Renal cortical epithelial cell (primary cell): ENCODE data around the gene MARK4. TPM values are rescaled to one million over a fixed set of nuclear protein-coding genes. Genes with fewer than 3 reads are reported as not detected.

Experiments used
- DNase-seq: peaks from one replicate; pipeline ENCODE4 v3.0.0-alpha.2; 2011; ENCODE audit warnings: low read depth
- total RNA-seq: library from RNA; depleted of rRNA; stranded (reverse); fragments of >200 nt; gene quantifications from 2 replicates; pipeline ENCODE4 v1.2.3, GENCODE V29; 2014

MARK4 gene
- total RNA-seq, 1 donor from 2014 or later: 27.2 TPM

DNA sequence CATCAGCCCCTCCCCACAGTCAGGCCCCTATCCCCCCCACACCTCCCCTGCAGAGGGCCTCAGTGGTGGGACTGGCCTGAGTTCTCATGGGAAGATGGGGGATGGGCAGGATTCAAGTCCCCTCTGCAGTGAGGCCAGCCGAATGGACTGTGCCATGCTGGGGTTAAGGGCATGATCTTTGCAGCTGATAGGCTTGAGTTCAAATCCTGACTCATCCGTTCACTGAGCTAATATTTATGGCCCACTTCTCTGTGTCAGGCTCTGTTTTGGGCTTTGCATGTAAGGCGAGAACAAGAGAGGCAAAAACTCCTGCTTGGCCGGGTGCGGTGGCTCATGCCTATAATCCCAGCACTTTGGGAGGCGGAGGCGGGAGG is 20.7 kb downstream of the MARK4 start:
- no peak for DNase-seq

GRCh38 chr19:45273521-45273855 is 22.4 kb downstream of the MARK4 start:
- no peak for DNase-seq

GRCh38 chr19:45275370-45275971 is 24.4 kb downstream of the MARK4 start:
- no peak for DNase-seq

DNA sequence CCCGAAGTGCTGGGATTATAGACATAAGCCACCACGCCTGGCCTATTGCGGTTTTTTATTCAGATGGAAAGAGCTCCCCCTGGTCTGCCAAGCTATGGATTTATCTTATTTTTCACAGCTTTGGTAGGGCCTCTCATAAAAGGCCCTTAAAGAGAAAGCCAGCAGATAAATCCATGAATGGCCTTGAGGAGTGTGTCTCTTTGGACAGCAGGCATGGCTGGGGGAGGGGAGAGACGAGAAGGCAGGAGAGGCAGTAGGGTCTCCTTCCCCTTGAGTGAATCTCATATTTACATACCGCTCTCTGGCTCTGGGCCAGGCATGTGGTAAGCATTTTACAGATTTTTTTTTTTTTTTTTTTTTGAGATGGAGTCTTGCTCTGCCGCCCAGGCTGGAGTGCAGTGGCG is 25.2 kb downstream of the MARK4 start:
- no peak for DNase-seq

GRCh38 chr19:45278087-45278486 is 27.0 kb downstream of the MARK4 start:
- no peak for DNase-seq

DNA sequence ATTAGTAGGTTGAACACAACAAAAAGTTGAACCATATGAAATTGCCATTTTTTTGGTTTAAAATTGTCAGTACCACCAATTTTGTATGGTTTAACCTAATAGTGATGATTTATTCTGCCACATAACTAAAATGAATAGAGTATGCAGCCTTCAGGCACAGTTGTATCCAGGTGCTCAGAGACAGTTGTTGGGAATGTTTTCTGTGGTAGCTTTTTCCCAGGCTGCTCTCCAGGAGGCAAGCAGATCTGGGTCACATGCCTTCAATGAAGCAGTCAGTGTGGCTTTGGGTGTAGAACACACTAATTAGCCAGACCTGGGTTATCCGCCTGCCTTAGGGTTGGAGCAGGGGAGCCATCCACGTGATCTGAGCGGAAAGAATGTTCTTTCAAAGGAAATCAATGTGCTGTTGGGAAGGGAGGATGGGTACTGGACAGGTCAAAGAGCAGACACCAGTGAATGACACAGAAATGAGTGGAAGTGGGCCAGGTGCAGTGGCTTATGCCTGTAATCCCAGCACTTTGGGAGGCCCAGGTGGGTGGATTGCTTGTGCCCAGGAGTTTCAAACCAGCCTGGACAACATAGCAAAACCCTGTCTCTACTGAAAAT is 28.6 kb downstream of the MARK4 start:
- DNase-seq: no peak

DNA sequence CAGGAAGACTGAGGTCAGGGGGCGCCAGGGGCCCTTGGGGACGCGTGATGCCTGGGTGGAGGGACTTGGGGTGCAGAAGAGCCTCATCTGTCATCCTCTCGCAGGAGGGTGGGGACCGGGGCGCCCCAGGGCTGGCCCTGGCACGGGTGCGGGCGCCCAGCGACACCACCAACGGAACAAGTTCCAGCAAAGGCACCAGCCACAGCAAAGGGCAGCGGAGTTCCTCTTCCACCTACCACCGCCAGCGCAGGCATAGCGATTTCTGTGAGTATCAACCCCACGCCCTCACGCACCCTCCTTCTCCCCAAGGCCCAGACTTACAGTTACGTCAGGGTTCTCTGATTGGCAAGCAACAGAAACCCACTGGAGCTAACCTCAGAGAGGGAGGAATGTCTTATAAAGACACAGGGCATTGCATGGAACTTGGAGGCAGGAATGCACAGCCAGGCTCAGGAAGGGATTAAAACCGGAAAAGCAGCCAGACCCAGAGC is 29.4 kb downstream of the MARK4 start:
- no peak for DNase-seq

DNA sequence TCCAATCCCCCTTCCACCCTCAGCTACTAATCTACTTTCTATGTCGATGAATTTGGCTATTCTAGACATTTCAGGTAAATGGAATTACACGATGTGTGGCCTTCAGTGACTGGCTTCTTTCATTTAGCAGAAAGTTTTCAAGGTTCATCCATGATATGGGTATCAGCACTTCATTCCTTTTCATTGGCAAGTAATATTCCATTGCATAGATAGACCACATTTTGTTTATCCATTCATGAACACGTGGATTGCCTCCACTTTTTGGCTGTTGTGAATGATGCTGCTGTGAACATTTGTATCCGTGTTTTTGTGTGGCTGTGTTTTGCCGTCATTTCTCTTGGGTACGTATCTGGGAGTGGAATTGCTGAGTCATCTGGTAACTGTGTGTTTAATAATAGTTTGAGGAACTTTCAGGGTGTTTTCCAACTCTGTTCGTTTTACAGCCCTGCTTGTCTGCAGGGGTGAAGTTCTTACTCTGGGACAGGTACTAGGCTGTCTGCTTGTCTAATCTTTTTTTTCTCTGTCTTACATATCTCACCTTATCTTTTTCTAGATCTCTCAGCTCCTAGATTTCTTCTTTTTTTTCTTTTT is 32.5 kb downstream of the MARK4 start:
- DNase-seq: no peak

- DNase-seq: no peak
These were observed 39.4 kb downstream of the MARK4 start for GRCh38 chr19:45290381-45290931.

GRCh38 chr19:45291834-45292233 is 40.8 kb downstream of the MARK4 start:
- no peak for DNase-seq

DNA sequence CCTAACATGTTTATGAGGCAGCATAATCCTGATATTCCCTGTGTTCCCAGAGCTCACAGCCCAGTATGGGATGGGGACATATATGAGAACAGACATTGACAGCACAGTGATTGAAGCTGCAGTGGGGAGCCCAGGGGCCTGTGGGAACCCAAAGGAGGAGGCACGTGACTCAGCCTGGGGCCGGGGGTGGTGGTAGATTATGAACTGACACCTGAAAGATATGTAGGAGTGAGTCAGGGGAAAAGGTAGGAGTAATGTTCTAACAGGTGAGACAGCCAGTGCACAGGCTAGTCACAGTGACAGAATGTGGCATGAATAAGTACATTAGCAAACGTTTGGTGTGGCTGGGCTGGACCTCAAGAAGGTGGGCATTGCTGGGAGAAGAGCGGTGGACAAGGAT is 42.6 kb downstream of the MARK4 start:
- DNase-seq: no peak

DNA sequence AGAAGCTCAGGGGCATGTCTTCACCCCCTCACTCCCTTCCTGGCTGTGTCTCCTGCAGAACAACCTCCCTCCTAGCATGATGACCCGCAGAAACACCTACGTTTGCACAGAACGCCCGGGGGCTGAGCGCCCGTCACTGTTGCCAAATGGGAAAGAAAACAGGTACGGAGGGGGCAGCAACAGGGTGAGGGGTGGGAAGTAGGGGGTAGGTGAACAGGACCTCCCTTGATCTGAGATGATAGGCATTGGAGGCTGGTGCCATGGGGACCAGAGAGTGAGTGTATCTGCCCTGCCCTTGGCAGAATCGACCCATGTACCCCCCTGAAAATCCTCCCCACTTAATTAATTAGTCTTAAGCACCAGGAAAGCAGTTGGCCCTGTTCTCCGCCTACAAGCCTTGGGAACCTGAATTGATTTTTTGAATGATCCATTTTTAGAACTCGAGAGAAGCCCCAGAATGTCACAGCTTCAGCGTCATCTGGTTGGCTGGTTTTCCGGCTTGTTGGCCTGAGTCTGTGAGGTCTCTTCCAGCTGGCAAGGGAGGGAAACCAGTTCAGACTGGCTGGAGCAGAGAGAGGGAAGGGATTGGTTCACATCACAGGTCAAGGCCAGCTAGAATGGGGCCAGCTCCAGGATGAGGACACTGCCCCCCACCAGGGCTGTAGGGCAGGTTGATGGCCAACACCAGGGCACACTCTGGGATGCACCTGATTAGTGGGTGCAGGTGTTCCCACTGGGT is 43.4 kb downstream of the MARK4 start:
- DNase-seq: no peak

- DNase-seq: no peak
These were observed 44.8 kb downstream of the MARK4 start for GRCh38 chr19:45295873-45296272.

- DNase-seq: no peak
These were observed 45.3 kb downstream of the MARK4 start for GRCh38 chr19:45296355-45296754.

DNA sequence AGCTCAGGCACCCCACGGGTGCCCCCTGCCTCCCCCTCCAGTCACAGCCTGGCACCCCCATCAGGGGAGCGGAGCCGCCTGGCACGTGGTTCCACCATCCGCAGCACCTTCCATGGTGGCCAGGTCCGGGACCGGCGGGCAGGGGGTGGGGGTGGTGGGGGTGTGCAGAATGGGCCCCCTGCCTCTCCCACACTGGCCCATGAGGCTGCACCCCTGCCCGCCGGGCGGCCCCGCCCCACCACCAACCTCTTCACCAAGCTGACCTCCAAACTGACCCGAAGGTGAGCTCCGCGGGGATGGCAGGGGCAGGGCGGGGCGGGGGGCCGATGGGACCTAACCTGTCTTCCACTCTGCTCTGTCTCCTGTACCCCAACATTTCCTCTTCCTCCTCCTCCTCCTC is 46.6 kb downstream of the MARK4 start:
- DNase-seq: no peak

DNA sequence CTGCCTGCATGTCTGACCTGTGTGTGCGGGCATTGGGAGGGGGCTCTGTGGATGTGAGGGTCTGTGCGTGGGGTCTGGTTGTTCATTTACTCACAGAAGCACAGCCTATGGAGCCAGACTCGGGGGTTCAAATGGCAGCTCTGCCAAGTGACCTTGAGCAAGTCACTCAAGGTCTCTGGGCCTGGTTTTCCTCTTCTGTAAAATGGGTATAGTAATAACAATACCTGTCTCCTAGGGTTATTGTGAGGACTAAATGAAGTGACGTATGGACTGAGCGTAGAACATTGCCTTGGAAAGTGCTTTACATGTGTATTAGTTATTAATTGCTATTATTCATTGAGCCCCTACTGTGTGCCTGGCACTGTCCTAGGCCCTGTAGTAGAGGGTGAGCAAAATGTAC is 47.2 kb downstream of the MARK4 start:
- no peak for DNase-seq

GRCh38 chr19:45299719-45300118 is 48.6 kb downstream of the MARK4 start:
- no peak for DNase-seq

- no peak for DNase-seq
These were observed 51.3 kb downstream of the MARK4 start for GRCh38 chr19:45302416-45302815.

DNA sequence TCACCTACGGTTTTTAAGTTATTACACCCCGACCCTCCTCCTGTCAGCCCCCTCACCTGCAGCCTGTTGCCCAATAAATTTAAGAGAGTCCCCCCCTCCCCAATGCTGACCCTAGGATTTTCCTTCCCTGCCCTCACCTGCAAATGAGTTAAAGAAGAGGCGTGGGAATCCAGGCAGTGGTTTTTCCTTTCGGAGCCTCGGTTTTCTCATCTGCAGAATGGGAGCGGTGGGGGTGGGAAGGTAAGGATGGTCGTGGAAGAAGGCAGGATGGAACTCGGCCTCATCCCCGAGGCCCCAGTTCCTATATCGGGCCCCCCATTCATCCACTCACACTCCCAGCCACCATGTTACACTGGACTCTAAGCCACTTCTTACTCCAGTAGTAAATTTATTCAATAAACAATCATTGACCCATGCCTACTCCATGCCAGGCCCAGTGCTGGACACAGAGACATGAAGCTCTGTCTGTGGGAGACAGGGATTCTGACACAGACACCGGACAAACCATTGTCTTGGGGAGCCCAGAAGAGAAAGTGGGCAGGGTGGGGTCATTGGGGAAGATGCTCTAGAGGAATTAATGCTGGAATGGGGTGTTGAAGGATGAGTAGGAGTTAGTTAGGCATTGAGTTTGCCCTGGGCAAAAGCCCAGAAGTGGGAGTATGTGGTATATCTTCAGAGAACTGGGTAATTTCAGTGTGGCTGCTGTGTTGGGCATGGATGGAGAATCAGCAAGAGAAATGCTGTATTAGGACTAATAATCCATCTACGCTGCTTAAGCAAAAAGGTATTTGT is 52.4 kb downstream of the MARK4 start:
- DNase-seq: no peak

- DNase-seq: no peak
These were observed 53.3 kb downstream of the MARK4 start for GRCh38 chr19:45304141-45304926.

GRCh38 chr19:45305007-45305406 is 53.9 kb downstream of the MARK4 start:
- DNase-seq: no peak
